Activated CD4-positive, alpha-beta T cell treated with anti-CD3 and anti-CD28 coated beads, Interleukin-2, amount 10 ng/mL, durations not matched to agents 24 days and 14 days (primary cell): ENCODE data around the gene FCHO1. TPM values are rescaled to one million over a fixed set of nuclear protein-coding genes. Genes with fewer than 3 reads are reported as not detected.
A peak's percentile ranks its signal among the peaks of the same experiment; 100 is the strongest.

ENCODE experiments used
- DNase-seq: peaks from one replicate; pipeline ENCODE4 v3.0.0; 2022
- H3K27ac Mint-ChIP-seq: one replicate; pipeline ENCODE4 v1.8.0; 2022; ENCODE audit warnings: mild to moderate bottlenecking, mixed read lengths
- H3K27me3 Mint-ChIP-seq: one replicate; pipeline ENCODE4 v1.8.0; 2022; ENCODE audit warnings: mixed read lengths
- H3K36me3 Mint-ChIP-seq: one replicate; pipeline ENCODE4 v1.8.0; 2022; ENCODE audit warnings: low read depth, mild to moderate bottlenecking, mixed read lengths
- H3K4me1 Mint-ChIP-seq: one replicate; pipeline ENCODE4 v1.8.0; 2021; ENCODE audit warnings: mixed read lengths
- H3K4me3 Mint-ChIP-seq: one replicate; pipeline ENCODE4 v1.8.0; 2022; ENCODE audit warnings: mild to moderate bottlenecking, moderate library complexity, mixed read lengths
- H3K9me3 Mint-ChIP-seq: one replicate; pipeline ENCODE4 v1.8.0; 2021; ENCODE audit warnings: mixed read lengths
- intact Hi-C: fragments of 100-400 bp; cut with micrococcal nuclease; formaldehyde crosslinking; loops from one replicate; pipeline ENCODE4 v1.15.1; 2023
- total RNA-seq: library from RNA; stranded (reverse); gene quantifications from 2 replicates; pipeline ENCODE4 v1.2.3, GENCODE V29; 2022

FCHO1 gene
- total RNA-seq = 91.9 and 96.2 TPM in 2 replicates

- peaks cover 25% of the 10 kb centered on the region for H3K36me3 Mint-ChIP-seq
- peak; percentile 95 for DNase-seq
- intact Hi-C loops = no loop called here
- no peaks in the 10 kb centered on the region for H3K27me3 Mint-ChIP-seq
- H3K27ac Mint-ChIP-seq = peak within 1 kb of the TSS; percentile 95
- peaks cover 54% of the 10 kb centered on the region for H3K4me1 Mint-ChIP-seq
- H3K4me3 Mint-ChIP-seq = peak within 1 kb of the TSS; percentile 94
- no peaks in the 10 kb centered on the region for H3K9me3 Mint-ChIP-seq
Measured at GRCh38 chr19:17751103-17751911, at the start of gene FCHO1. TSS of gene FCHO1 (plus strand) at chr19:17751477. CDS start at chr19:17755165, 3,688 bp downstream.

GRCh38 chr19:17703824-17704463, 47.3 kb upstream of the FCHO1 start:
- Mint-ChIP-seq H3K36me3 (no peaks in the 10 kb centered on the region), H3K4me1 (no peaks in the 10 kb centered on the region), H3K9me3 (no peaks in the 10 kb centered on the region), H3K4me3 (no peak overlapping the region), H3K27me3 (peaks cover 5% of the 10 kb centered on the region), H3K27ac (no peak overlapping the region)
- DNase-seq = peak; percentile 92
- intact Hi-C loops = loop anchor here (1.0 to 2.0 kb wide), 4 partner anchors 15 to 151 kb away; partner anchors contain the start of gene MAP1S

GRCh38 chr19:17706750-17707181, 44.5 kb upstream of the FCHO1 start:
- no peak overlapping the region for H3K4me3 Mint-ChIP-seq

GRCh38 chr19:17711851-17712250, 39.4 kb upstream of the FCHO1 start:
- DNase-seq = no peak
- Mint-ChIP-seq H3K9me3 (no peaks in the 10 kb centered on the region), H3K27ac (no peak overlapping the region), H3K4me3 (no peak overlapping the region), H3K27me3 (no peaks in the 10 kb centered on the region), H3K36me3 (no peaks in the 10 kb centered on the region), H3K4me1 (no peaks in the 10 kb centered on the region)
- intact Hi-C loops = no loop called here

More at GRCh38 chr19:17706750-17707181, 44.5 kb upstream of the FCHO1 start:
- Mint-ChIP-seq H3K27me3 (no peaks in the 10 kb centered on the region), H3K27ac (no peak overlapping the region), H3K36me3 (no peaks in the 10 kb centered on the region), H3K4me1 (no peaks in the 10 kb centered on the region), H3K9me3 (no peaks in the 10 kb centered on the region)
- no peak for DNase-seq
- intact Hi-C loops = no loop called here

GRCh38 chr19:17716309-17716929, 34.9 kb upstream of the FCHO1 start:
- peaks cover 25% of the 10 kb centered on the region for H3K4me1 Mint-ChIP-seq
- peaks cover 9% of the 10 kb centered on the region for H3K36me3 Mint-ChIP-seq
- H3K27ac Mint-ChIP-seq = no peak overlapping the region
- H3K27me3 Mint-ChIP-seq = no peaks in the 10 kb centered on the region
- H3K9me3 Mint-ChIP-seq = no peaks in the 10 kb centered on the region
- intact Hi-C loops = no loop called here
- DNase-seq = no peak
- H3K4me3 Mint-ChIP-seq = no peak overlapping the region

- Mint-ChIP-seq H3K27ac (peak overlapping the region; percentile 77), H3K36me3 (peaks cover 15% of the 10 kb centered on the region), H3K9me3 (no peaks in the 10 kb centered on the region), H3K4me1 (peaks cover 34% of the 10 kb centered on the region), H3K4me3 (peak overlapping the region; percentile 89), H3K27me3 (no peaks in the 10 kb centered on the region)
- intact Hi-C loops = no loop called here
- DNase-seq = no peak
Measured at GRCh38 chr19:17718550-17718946, 32.7 kb upstream of the FCHO1 start.

GRCh38 chr19:17718947-17719711, 32.1 kb upstream of the FCHO1 start, which contains the start of gene MAP1S:
TSS of gene MAP1S (plus strand) at chr19:17719480. CDS start at chr19:17719503, 23 bp downstream.
- peak; percentile 93 for DNase-seq
- H3K4me1 Mint-ChIP-seq = peaks cover 34% of the 10 kb centered on the region
- peak within 1 kb of the TSS; percentile 85 for H3K27ac Mint-ChIP-seq
- H3K4me3 Mint-ChIP-seq = peak within 1 kb of the TSS; percentile 91
- intact Hi-C loops = loop anchor here (1.0 kb wide), 2 partner anchors 15 to 28 kb away; no protein-coding TSS in a partner anchor
- H3K27me3 Mint-ChIP-seq = no peaks in the 10 kb centered on the region
- H3K36me3 Mint-ChIP-seq = peaks cover 18% of the 10 kb centered on the region
- no peaks in the 10 kb centered on the region for H3K9me3 Mint-ChIP-seq

- Mint-ChIP-seq H3K9me3 (no peaks in the 10 kb centered on the region), H3K27ac (peak overlapping the region; percentile 85), H3K27me3 (no peaks in the 10 kb centered on the region), H3K36me3 (peaks cover 23% of the 10 kb centered on the region), H3K4me1 (peaks cover 34% of the 10 kb centered on the region), H3K4me3 (peak overlapping the region; percentile 91)
- intact Hi-C loops = loop anchor here (1.0 to 5.0 kb wide), 3 partner anchors 16 to 57 kb away; no protein-coding TSS in a partner anchor
- peak; percentile 78 for DNase-seq
Measured at GRCh38 chr19:17719730-17720400, 31.4 kb upstream of the FCHO1 start.

- Mint-ChIP-seq H3K27ac (peak overlapping the region; percentile 85), H3K27me3 (no peaks in the 10 kb centered on the region), H3K9me3 (no peaks in the 10 kb centered on the region), H3K4me1 (peaks cover 36% of the 10 kb centered on the region), H3K36me3 (peaks cover 26% of the 10 kb centered on the region), H3K4me3 (peak overlapping the region; percentile 91)
- peak; percentile 62 for DNase-seq
- intact Hi-C loops = loop anchor here (5.0 kb wide), 1 partner anchor 57 kb away; no protein-coding TSS in a partner anchor
Measured at GRCh38 chr19:17720440-17720839, 30.8 kb upstream of the FCHO1 start.

- no peak for DNase-seq
- H3K4me1 Mint-ChIP-seq = peaks cover 36% of the 10 kb centered on the region
- H3K27ac Mint-ChIP-seq = peak overlapping the region; percentile 21
- intact Hi-C loops = loop anchor here (5.0 kb wide), 1 partner anchor 56 kb away; no protein-coding TSS in a partner anchor
- peaks cover 29% of the 10 kb centered on the region for H3K36me3 Mint-ChIP-seq
- peak overlapping the region; percentile 91 for H3K4me3 Mint-ChIP-seq
- H3K9me3 Mint-ChIP-seq = no peaks in the 10 kb centered on the region
- H3K27me3 Mint-ChIP-seq = no peaks in the 10 kb centered on the region
Measured at GRCh38 chr19:17721111-17721628, 30.1 kb upstream of the FCHO1 start.

- peaks cover 36% of the 10 kb centered on the region for H3K4me1 Mint-ChIP-seq
- peak overlapping the region; percentile 21 for H3K27ac Mint-ChIP-seq
- intact Hi-C loops = loop anchor here (5.0 kb wide), 1 partner anchor 55 kb away; no protein-coding TSS in a partner anchor
- H3K9me3 Mint-ChIP-seq = no peaks in the 10 kb centered on the region
- H3K27me3 Mint-ChIP-seq = no peaks in the 10 kb centered on the region
- DNase-seq = peak; percentile 63
- H3K4me3 Mint-ChIP-seq = peak overlapping the region; percentile 91
- H3K36me3 Mint-ChIP-seq = peaks cover 29% of the 10 kb centered on the region
Measured at GRCh38 chr19:17721821-17722220, 29.5 kb upstream of the FCHO1 start.

GRCh38 chr19:17722655-17723240, 28.5 kb upstream of the FCHO1 start:
- no peak overlapping the region for H3K27ac Mint-ChIP-seq
- H3K4me1 Mint-ChIP-seq = peaks cover 33% of the 10 kb centered on the region
- DNase-seq = no peak
- peaks cover 29% of the 10 kb centered on the region for H3K36me3 Mint-ChIP-seq
- no peak overlapping the region for H3K4me3 Mint-ChIP-seq
- H3K9me3 Mint-ChIP-seq = no peaks in the 10 kb centered on the region
- intact Hi-C loops = loop anchor here (5.0 kb wide), 1 partner anchor 55 kb away; no protein-coding TSS in a partner anchor
- no peaks in the 10 kb centered on the region for H3K27me3 Mint-ChIP-seq
